ENCODE results near the gene RPS6KA4. TPM values are rescaled to one million over a fixed set of nuclear protein-coding genes. Genes with fewer than 3 reads are reported as not detected.

The RPS6KA4 gene
- total RNA-seq, 1 experiment from 2014 or later = 67.3 TPM

DNA sequence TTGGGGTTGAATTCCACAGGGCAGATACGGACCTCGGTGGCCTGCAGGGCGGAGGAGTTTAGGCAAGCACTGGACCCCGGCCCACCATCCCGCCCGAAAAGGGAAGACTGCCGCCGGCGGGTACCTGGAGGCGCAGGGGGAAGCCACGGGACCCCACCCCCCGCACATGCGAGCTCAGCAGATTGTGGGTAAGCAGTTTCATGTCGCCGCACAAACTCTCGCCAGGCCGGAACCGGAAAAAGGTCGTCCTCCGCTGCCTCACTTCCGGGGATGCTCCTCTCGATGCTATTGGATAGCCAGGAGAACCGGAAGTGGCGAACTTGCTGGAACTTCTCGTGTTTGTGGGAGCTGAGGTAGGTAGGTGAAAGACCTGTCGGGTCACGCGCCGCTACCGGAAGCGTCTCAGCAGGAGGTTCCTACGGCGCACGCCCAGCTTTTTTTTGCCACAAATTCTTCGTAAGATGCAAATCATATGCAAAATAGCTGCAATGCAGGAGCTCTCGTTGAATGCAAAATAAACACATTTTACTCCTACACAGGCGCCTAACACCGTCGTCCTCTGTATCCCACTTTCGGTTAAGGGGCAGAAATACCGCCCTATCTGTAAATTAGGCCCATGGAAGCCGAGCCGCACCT lies 41.5 kb upstream of the RPS6KA4 start, which contains the start of gene TRMT112 (continued):
- TF ChIP-seq, protein P1, sequence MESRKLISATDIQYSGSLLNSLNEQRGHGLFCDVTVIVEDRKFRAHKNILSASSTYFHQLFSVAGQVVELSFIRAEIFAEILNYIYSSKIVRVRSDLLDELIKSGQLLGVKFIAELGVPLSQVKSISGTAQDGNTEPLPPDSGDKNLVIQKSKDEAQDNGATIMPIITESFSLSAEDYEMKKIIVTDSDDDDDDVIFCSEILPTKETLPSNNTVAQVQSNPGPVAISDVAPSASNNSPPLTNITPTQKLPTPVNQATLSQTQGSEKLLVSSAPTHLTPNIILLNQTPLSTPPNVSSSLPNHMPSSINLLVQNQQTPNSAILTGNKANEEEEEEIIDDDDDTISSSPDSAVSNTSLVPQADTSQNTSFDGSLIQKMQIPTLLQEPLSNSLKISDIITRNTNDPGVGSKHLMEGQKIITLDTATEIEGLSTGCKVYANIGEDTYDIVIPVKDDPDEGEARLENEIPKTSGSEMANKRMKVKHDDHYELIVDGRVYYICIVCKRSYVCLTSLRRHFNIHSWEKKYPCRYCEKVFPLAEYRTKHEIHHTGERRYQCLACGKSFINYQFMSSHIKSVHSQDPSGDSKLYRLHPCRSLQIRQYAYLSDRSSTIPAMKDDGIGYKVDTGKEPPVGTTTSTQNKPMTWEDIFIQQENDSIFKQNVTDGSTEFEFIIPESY (IDR thresholded peaks at IDR 0.05; ENCODE audit: extremely low read depth, insufficient replicate concordance, low read length) = peak; percentile 52
- TF ChIP-seq, protein P2, sequence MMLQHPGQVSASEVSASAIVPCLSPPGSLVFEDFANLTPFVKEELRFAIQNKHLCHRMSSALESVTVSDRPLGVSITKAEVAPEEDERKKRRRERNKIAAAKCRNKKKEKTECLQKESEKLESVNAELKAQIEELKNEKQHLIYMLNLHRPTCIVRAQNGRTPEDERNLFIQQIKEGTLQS (IDR thresholded peaks at IDR 0.05) = no peak
- TF ChIP-seq TCF7L2 (IDR thresholded peaks at IDR 0.05; ENCODE audit: borderline replicate concordance, extremely low read depth, insufficient read depth, insufficient read length) = peak; percentile 83

DNA sequence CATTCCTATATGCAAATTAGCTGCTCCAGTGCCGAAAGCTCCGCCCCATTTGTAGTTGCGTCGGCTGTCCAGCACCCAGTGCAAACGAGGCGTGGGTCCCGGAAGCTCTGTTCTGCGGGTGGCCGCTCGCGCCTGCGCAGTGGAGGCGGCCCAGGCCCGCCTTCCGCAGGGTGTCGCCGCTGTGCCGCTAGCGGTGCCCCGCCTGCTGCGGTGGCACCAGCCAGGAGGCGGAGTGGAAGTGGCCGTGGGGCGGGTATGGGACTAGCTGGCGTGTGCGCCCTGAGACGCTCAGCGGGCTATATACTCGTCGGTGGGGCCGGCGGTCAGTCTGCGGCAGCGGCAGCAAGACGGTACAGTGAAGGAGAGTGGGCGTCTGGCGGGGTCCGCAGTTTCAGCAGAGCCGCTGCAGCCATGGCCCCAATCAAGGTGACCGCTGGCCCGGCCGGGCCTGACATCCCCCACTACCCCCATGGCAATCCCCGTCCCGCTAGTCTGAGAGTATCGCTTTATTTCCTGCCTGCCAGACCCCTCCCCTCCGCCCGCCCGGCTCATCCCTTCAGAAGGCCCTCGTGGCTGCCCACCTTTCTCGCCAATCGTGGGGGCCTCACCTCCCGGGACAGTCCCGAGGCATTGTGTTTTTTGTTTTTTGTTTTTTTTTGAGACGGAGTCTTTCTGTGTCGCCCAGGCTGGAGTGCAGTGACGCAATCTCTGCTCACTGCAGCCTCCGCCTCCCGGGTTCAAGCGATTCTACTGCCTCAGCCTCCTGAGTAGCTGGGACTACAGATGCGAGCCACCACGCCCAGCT lies 40.8 kb upstream of the RPS6KA4 start, which contains the start of gene PRDX5:
Gene PRDX5 (plus strand): TSS at position 161 of the 805 bp plus-strand sequence. CDS start 95 bp downstream, at position 256.
- H3K4me2 ChIP-seq (ENCODE audit: low read length) = peak within 1 kb of the TSS; percentile 77
- peak; percentile 82 for ATAC-seq
- TSS peak; percentile 61 for BruUV-seq (replicated peaks)

More for the DNA sequence above, 40.8 kb upstream of the RPS6KA4 start, which contains the start of gene PRDX5:
- Histone ChIP-seq H3K4me1 (ENCODE audit: control insufficient read depth in 1 of 2, insufficient read depth in 2 of 2, low read length in 2 of 2) (peaks cover 22 to 64% of the 10 kb centered on the region in 2 experiments), H3K27ac (ENCODE audit: low read depth, low read length) (peak within 1 kb of the TSS; percentile 83), H3K9me3 (ENCODE audit: control insufficient read depth in 1 of 2, insufficient read depth in 1 of 2, low read depth in 1 of 2, low read length in 2 of 2) (no peaks in the 10 kb centered on the region), H3K9ac (ENCODE audit: low read length) (peak within 1 kb of the TSS; percentile 89), H3K36me3 (ENCODE audit: control insufficient read depth in 1 of 2, insufficient read depth in 2 of 2, low read length in 2 of 2) (peaks cover 7 to 23% of the 10 kb centered on the region in 2 experiments; a peak in 2 of 4 replicates), H3K79me2 (ENCODE audit: insufficient read depth, low read length) (peaks cover 33% of the 10 kb centered on the region), H2AFZ (ENCODE audit: low read depth, low read length, poor library complexity, severe bottlenecking) (no peak within 1 kb of the TSS), H3K27me3 (ENCODE audit: insufficient read depth, low read length) (no peaks in the 10 kb centered on the region), H3K9me2 (ENCODE audit: insufficient read depth) (no peaks in the 10 kb centered on the region), H3K4me3 (replicated peaks in 1 of 2; ENCODE audit: low read depth in 1 of 2, low read length in 2 of 2) (peak within 1 kb of the TSS; percentile 80 to 84), H4K20me1 (ENCODE audit: insufficient read depth) (no peaks in the 10 kb centered on the region)
- POLR2A ChIA-PET = interaction anchor here (0.6 to 3.0 kb wide), 26 partner anchors 9 to 1769 kb away, joined by 3 to 77 read pairs (median 6); partner anchors contain the start of genes CATSPERZ, ESRRA, FKBP2 and PLCB3
- intact Hi-C loops (cut with micrococcal nuclease) = loop anchor here (1.0 kb wide), 3 partner anchors 13 to 41 kb away; partner anchors contain the start of gene RPS6KA4
- CTCF ChIA-PET = interaction anchor here (0.6 to 3.7 kb wide), 23 partner anchors 11 to 515 kb away, joined by 3 to 92 read pairs (median 5); partner anchors contain the start of genes BAD, ESRRA and FKBP2
- DNase-seq (ENCODE audit: low read depth, low spot score) = peak; percentile 94
- TF ChIP-seq ZFX (IDR thresholded peaks at IDR 0.05) (peak; percentile 53; the same call in 1 of the 2 replicates), EZH2 (IDR thresholded peaks at IDR 0.05) (no peak), POLR2AphosphoS5 (IDR thresholded peaks at IDR 0.05; ENCODE audit: low read depth, low read length) (peak; percentile 88), ZNF274 (IDR thresholded peaks at IDR 0.05; ENCODE audit: low read depth, low read length) (no peak)
- TF ChIP-seq, protein P3, sequence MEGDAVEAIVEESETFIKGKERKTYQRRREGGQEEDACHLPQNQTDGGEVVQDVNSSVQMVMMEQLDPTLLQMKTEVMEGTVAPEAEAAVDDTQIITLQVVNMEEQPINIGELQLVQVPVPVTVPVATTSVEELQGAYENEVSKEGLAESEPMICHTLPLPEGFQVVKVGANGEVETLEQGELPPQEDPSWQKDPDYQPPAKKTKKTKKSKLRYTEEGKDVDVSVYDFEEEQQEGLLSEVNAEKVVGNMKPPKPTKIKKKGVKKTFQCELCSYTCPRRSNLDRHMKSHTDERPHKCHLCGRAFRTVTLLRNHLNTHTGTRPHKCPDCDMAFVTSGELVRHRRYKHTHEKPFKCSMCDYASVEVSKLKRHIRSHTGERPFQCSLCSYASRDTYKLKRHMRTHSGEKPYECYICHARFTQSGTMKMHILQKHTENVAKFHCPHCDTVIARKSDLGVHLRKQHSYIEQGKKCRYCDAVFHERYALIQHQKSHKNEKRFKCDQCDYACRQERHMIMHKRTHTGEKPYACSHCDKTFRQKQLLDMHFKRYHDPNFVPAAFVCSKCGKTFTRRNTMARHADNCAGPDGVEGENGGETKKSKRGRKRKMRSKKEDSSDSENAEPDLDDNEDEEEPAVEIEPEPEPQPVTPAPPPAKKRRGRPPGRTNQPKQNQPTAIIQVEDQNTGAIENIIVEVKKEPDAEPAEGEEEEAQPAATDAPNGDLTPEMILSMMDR (IDR thresholded peaks at IDR 0.05 in 2 of 3, conservative IDR thresholded peaks at IDR 0.05 in 1 of 3; ENCODE audit: borderline replicate concordance in 1 of 3, insufficient read depth in 1 of 3, low read depth in 2 of 3, low read length in 2 of 3) = peak in 2 of 3 experiments; percentile 28 to 38; a peak in 3 of 6 replicates
- TF ChIP-seq, protein P1 (IDR thresholded peaks at IDR 0.05; ENCODE audit: extremely low read depth, insufficient replicate concordance, low read length) = no peak
- RAD21 ChIA-PET (ENCODE audit: low non-redundant PET in 1 of 2, low total read pairs in 2 of 2, uncharacterized antibody in 2 of 2, unreplicated experiment in 2 of 2) = interaction anchor here (0.6 to 2.6 kb wide), 14 partner anchors 13 to 131 kb away, joined by 3 to 29 read pairs (median 4); partner anchors contain the start of gene ESRRA (in 2 of the 2)

Data from HCT116 (cell line).